ENCODE measurements around the gene ALDOB. TPM values are rescaled to one million over a fixed set of nuclear protein-coding genes. Genes with fewer than 3 reads are reported as not detected.

ALDOB gene
- total RNA-seq, 2 donors from 2014 or later = 0.24 to 0.85 TPM

DNA sequence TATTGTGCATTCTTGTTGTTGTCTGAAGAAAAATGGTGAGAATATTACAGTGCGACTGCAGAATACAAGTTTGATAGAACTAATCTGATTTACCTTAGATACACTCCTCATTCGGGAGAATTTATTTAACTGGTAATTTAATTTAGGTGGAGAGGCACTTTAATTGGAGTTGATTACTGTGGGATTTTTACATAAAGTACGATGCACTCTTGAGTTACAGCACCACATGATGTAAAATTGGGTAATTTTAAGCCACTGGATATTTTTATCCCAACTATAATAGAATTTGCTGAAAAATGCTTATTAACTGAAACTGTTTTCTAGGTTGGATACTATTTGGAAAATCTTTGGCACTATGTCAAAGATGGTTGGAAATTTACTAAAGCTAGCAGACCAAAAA is 35.4 kb upstream of the ALDOB start:
- Histone ChIP-seq H3K36me3 (peaks cover 21% of the 10 kb centered on the region), H3K4me1 (no peaks in the 10 kb centered on the region), H3K9me3 (no peaks in the 10 kb centered on the region), H3K27me3 (no peaks in the 10 kb centered on the region), H3K27ac (no peak overlapping the region), H3K4me3 (no peak overlapping the region)
- no peak for DNase-seq (ENCODE audit: low spot score)
- TF ChIP-seq, protein P1, sequence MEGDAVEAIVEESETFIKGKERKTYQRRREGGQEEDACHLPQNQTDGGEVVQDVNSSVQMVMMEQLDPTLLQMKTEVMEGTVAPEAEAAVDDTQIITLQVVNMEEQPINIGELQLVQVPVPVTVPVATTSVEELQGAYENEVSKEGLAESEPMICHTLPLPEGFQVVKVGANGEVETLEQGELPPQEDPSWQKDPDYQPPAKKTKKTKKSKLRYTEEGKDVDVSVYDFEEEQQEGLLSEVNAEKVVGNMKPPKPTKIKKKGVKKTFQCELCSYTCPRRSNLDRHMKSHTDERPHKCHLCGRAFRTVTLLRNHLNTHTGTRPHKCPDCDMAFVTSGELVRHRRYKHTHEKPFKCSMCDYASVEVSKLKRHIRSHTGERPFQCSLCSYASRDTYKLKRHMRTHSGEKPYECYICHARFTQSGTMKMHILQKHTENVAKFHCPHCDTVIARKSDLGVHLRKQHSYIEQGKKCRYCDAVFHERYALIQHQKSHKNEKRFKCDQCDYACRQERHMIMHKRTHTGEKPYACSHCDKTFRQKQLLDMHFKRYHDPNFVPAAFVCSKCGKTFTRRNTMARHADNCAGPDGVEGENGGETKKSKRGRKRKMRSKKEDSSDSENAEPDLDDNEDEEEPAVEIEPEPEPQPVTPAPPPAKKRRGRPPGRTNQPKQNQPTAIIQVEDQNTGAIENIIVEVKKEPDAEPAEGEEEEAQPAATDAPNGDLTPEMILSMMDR (IDR thresholded peaks at IDR 0.05) = no peak

DNA sequence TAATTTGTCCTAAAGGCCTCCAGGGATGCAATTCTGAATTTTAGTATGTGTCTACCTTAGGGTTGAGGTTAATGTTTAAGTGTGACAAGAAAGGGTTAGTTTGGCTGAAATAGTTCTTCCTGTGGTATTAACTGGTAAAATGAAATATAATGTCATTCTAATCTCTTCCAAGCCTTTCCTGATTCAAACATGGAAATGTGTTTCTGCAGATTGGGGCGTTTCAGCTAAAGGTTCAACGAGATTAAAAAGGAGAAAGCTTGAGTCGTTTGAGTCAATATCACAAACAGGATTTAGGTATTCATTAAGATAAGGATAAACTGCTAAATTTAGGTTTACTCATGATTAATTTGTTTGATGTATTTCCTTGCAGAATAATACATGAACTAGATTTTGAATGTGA is 34.4 kb upstream of the ALDOB start:
- TF ChIP-seq, protein P1 (IDR thresholded peaks at IDR 0.05) = no peak
- H3K4me3 ChIP-seq = no peak overlapping the region
- no peaks in the 10 kb centered on the region for H3K27me3 ChIP-seq
- H3K36me3 ChIP-seq = peaks cover 12% of the 10 kb centered on the region
- H3K27ac ChIP-seq = no peak overlapping the region
- DNase-seq (ENCODE audit: low spot score) = no peak
- no peaks in the 10 kb centered on the region for H3K9me3 ChIP-seq
- no peaks in the 10 kb centered on the region for H3K4me1 ChIP-seq

DNA sequence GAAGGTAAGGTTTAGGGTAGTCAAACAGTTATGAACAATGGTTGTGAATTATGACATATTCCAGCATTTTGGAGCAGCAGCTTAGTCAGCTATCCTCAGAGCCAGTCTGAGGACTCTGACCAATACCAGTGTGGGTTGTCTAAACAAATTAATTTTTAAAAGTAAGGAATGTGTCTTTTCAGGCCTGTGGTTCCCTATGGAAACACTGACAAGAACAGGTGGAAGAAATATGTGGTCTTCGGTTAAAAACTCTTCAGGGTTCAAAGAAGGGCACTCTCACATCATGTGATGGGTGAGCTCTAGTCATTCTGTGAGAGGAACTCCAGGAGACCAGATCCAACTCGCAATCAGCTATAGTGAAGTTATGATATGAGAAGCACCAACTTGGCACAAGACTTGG is 33.5 kb upstream of the ALDOB start:
- Histone ChIP-seq H3K4me3 (no peak overlapping the region), H3K4me1 (no peaks in the 10 kb centered on the region), H3K36me3 (peaks cover 3% of the 10 kb centered on the region), H3K27ac (no peak overlapping the region), H3K27me3 (no peaks in the 10 kb centered on the region), H3K9me3 (no peaks in the 10 kb centered on the region)
- DNase-seq (ENCODE audit: low spot score) = no peak
- TF ChIP-seq, protein P1 (IDR thresholded peaks at IDR 0.05) = no peak

DNA sequence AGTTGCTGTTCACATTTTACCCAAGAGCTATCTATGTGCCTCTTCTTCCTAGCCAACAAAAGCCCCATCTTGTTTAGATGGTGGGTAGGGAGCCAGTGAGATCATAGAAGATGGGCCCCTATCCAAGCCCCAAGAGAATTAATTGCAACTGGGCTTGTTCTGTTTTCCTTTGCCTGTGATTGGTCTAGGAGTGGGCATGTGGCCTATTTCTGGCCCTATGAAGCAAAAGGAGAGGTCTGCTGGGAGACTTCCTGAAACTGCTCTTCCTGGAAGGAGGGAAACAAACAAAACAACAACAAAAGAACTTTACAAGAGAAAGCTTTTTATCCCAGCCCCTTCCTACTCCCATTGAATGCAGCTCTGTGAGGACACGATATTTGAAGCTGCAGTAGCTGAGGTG is 32.5 kb upstream of the ALDOB start:
- no peak for DNase-seq (ENCODE audit: low spot score)
- Histone ChIP-seq H3K36me3 (no peaks in the 10 kb centered on the region), H3K9me3 (no peaks in the 10 kb centered on the region), H3K27me3 (no peaks in the 10 kb centered on the region), H3K4me3 (no peak overlapping the region), H3K27ac (no peak overlapping the region), H3K4me1 (no peaks in the 10 kb centered on the region)
- TF ChIP-seq, protein P1 (IDR thresholded peaks at IDR 0.05) = no peak

DNA sequence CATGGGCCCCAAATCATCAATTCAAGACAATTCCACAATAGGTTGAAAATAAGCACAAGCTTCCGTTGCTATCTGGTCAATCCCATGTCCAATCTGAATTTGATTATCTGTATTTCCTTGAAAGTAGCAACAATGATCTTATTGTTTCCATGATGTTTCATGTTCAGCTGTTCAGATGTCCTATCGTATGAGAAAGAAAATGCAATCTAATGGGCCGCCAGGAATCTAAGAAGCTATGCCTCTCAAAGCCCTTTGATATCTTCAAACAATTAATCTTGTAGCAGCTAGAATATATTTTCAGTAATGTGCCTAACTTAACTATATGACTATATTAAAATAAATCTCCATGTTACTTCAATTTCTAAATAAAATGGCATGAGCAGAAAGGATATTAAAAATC is 32.1 kb upstream of the ALDOB start:
- no peak overlapping the region for H3K4me3 ChIP-seq
- no peaks in the 10 kb centered on the region for H3K4me1 ChIP-seq
- H3K27me3 ChIP-seq = no peaks in the 10 kb centered on the region
- TF ChIP-seq, protein P1 (IDR thresholded peaks at IDR 0.05) = no peak
- DNase-seq (ENCODE audit: low spot score) = no peak
- H3K27ac ChIP-seq = no peak overlapping the region
- H3K9me3 ChIP-seq = no peaks in the 10 kb centered on the region
- no peaks in the 10 kb centered on the region for H3K36me3 ChIP-seq

DNA sequence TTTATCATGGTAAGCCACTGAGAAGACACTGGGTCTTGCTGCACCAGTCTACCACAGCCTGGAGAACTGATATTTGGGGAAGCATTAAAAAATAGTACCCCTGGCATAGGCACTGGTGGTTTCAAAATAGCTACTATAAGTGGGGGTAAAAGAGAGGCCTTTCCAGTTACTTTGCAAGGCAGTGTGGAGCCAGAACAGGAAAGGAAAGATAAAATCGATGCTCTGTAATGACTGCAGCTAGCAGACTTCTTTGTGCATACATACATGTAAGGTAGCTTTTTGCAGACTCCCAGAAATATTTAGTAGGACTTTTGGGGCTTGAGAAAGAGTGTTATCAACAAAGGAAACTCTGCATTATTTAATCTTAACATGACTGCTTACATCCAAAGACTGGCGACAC is 31.3 kb upstream of the ALDOB start:
- no peak for DNase-seq (ENCODE audit: low spot score)
- Histone ChIP-seq H3K36me3 (no peaks in the 10 kb centered on the region), H3K9me3 (no peaks in the 10 kb centered on the region), H3K4me3 (no peak overlapping the region), H3K27me3 (no peaks in the 10 kb centered on the region), H3K27ac (no peak overlapping the region), H3K4me1 (no peaks in the 10 kb centered on the region)
- TF ChIP-seq, protein P1 (IDR thresholded peaks at IDR 0.05) = no peak
